HFFc6 (cell line): Measurements from ENCODE around the gene MAP2K6. TPM values are rescaled to one million over a fixed set of nuclear protein-coding genes. Genes with fewer than 3 reads are reported as not detected.

Source experiments
- DNase-seq: peaks from one replicate; pipeline ENCODE4 v3.0.0-alpha.2; 2018
- H3K27ac Mint-ChIP-seq: 2 replicates; pipeline ENCODE4 v1.8.0; 2020; ENCODE audit warnings: mild to moderate bottlenecking, mixed read lengths
- H3K27me3 Mint-ChIP-seq: 2 replicates; pipeline ENCODE4 v1.8.0; 2021; ENCODE audit warnings: mild to moderate bottlenecking, moderate library complexity, mixed read lengths; ENCODE audit not compliant: insufficient read depth
- H3K36me3 Mint-ChIP-seq: 2 replicates; pipeline ENCODE4 v1.8.0; 2021; ENCODE audit warnings: low read depth, mixed read lengths
- H3K4me1 Mint-ChIP-seq: 2 replicates; pipeline ENCODE4 v1.8.0; 2020; ENCODE audit warnings: low read depth, mixed read lengths
- H3K4me3 Mint-ChIP-seq: 2 replicates; pipeline ENCODE4 v1.8.0; 2020; ENCODE audit warnings: mild to moderate bottlenecking, moderate library complexity, mixed read lengths
- H3K9me3 Mint-ChIP-seq: 2 replicates; pipeline ENCODE4 v1.8.0; 2020; ENCODE audit warnings: mild to moderate bottlenecking, mixed read lengths
- total RNA-seq, 6 experiments: library from RNA; stranded (reverse); fragmentation: NEBNext Ultra II Directional; extraction: Animal tissue kit (Norgen Biotek cat#: 25700); gene quantifications; 2 replicates in 1 of 6; 3 replicates in 5 of 6; pipeline ENCODE4 v1.2.3, GENCODE V29; 2021
- TF ChIP-seq, protein P1 (sequence below): fragments of 200-600 bp; sonication (generic); IDR thresholded peaks from 2 replicates; pipeline ENCODE4 v1.5.0; 2021; ENCODE audit warnings: antibody characterized with exemption, mild to moderate bottlenecking

Gene MAP2K6
- total RNA-seq, 6 experiments from 2014 or later: 0.06 to 0.66 (median 0.09) TPM; not detected in 1

DNA sequence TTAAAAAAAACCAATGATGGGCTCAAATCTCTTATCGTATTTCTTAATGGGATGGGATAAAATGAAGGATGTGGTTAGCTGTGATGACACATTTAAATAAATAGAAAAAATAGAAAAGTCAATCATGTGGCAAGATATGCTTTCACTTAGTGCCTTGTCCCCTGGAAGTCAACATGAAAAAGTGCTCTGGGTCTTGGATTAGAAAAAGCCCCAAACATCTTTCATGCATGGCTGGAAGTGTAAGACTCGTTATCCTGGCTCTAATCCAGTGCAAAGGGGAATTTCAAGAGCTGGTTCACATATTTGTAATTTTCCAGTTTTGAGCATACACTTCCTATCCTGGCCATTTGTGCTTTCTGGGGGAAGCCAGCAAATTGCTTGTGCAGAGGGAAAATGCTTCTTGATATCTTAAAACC lies 160.9 kb downstream of the MAP2K6 start:
- H3K9me3 Mint-ChIP-seq: no peaks in the 10 kb centered on the region

DNA sequence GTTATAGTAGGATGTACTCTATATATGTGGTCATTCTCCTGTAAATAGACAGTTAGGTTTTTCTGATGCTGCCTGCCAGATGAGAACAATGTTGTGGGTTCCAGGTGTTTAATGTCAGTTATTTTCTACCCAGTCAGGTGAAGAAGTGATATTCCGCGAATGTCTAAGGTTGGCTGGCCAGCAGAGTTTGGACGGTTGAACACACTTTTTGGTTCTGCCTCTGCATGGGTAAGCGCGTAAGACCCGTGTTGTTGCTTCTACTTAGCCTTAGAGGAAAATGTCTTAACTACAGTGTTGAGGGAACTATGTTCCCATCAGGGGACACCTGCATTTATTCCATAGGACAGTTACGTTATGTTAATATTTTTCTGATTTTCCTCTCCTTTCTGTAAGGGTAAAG lies 162.6 kb downstream of the MAP2K6 start:
- no peaks in the 10 kb centered on the region for H3K36me3 Mint-ChIP-seq
- peaks cover 33% of the 10 kb centered on the region for H3K4me1 Mint-ChIP-seq
- no peaks in the 10 kb centered on the region for H3K9me3 Mint-ChIP-seq
- peaks cover 2% of the 10 kb centered on the region; the same call in 1 of the 2 replicates for H3K27me3 Mint-ChIP-seq
- TF ChIP-seq, protein P1, sequence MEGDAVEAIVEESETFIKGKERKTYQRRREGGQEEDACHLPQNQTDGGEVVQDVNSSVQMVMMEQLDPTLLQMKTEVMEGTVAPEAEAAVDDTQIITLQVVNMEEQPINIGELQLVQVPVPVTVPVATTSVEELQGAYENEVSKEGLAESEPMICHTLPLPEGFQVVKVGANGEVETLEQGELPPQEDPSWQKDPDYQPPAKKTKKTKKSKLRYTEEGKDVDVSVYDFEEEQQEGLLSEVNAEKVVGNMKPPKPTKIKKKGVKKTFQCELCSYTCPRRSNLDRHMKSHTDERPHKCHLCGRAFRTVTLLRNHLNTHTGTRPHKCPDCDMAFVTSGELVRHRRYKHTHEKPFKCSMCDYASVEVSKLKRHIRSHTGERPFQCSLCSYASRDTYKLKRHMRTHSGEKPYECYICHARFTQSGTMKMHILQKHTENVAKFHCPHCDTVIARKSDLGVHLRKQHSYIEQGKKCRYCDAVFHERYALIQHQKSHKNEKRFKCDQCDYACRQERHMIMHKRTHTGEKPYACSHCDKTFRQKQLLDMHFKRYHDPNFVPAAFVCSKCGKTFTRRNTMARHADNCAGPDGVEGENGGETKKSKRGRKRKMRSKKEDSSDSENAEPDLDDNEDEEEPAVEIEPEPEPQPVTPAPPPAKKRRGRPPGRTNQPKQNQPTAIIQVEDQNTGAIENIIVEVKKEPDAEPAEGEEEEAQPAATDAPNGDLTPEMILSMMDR: no peak
- H3K4me3 Mint-ChIP-seq: no peak overlapping the region
- no peak overlapping the region for H3K27ac Mint-ChIP-seq
- DNase-seq: no peak

More for the DNA sequence above, 160.9 kb downstream of the MAP2K6 start:
- no peaks in the 10 kb centered on the region for H3K36me3 Mint-ChIP-seq
- peaks cover 42% of the 10 kb centered on the region for H3K4me1 Mint-ChIP-seq
- no peaks in the 10 kb centered on the region for H3K27me3 Mint-ChIP-seq
- peak; percentile 55 for DNase-seq
- peak overlapping the region; percentile 33 for H3K4me3 Mint-ChIP-seq
- peak overlapping the region; percentile 39 for H3K27ac Mint-ChIP-seq
- TF ChIP-seq, protein P1: no peak

DNA sequence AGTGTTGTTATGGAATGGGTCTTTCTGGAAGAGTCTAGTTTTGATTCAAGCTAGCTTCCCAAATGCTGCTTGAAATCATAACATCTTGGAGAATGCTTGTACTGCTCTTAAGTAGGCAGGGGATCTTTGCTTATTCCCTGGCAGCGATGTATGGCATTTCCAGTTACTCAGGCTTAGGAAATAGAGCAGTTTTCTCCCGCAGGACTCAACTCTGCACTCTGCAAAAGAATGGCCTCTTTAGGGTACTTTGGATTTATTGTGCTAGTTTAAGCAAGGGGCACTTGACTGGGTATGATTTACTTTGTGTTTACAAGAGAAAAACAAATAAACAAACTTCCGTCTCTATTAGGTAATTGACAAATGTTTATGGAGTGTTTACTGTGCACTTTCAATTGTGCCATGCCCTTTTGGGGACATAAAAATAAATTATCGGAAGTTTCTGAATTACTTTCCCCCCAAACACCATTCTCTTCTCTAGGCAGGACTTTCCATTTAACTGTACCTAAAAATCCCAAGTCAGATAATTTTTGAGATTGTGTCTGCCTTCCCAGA lies 164.0 kb downstream of the MAP2K6 start:
- Mint-ChIP-seq H3K4me3 (no peak overlapping the region), H3K9me3 (no peaks in the 10 kb centered on the region), H3K4me1 (peaks cover 27% of the 10 kb centered on the region), H3K27me3 (peaks cover 3% of the 10 kb centered on the region; the same call in 1 of the 2 replicates), H3K36me3 (no peaks in the 10 kb centered on the region), H3K27ac (no peak overlapping the region)
- TF ChIP-seq, protein P1: no peak
- no peak for DNase-seq

DNA sequence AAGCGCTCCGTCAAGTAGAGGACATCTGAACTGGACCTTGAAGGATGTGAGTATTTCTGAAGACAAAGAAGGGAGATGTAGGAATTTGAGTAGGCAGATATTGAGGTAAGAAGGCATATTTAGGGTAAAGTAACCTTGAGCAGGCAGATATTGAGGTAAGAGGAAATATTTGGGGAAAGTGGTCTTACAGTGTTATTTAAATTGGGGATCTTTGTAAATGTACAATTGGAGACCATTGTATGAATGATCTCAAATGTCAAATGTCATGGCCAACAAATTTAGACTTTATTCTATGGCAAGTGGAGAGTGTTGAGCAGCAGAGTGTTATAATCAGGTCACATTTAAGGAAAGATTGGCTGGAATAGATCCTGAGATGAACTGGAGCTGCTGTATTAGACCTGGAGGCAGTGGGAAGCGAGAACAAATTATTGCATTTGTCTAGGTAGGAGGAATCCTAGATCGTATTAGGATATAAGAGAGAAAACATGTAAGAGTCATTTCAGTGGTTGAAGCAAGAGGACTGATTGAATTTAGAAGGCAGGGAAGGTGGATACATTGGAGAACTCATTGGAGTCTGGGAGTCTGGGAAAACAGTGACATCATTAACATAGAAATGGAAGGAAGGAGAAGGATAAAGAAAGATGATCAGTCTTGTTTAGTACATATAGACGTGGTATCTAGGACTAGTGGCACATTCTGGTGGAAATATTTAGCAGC lies 165.6 kb downstream of the MAP2K6 start:
- peaks cover 3% of the 10 kb centered on the region; the same call in 1 of the 2 replicates for H3K27me3 Mint-ChIP-seq
- peaks cover 10% of the 10 kb centered on the region for H3K4me1 Mint-ChIP-seq
- no peaks in the 10 kb centered on the region for H3K36me3 Mint-ChIP-seq
- no peak overlapping the region for H3K27ac Mint-ChIP-seq
- H3K9me3 Mint-ChIP-seq: no peaks in the 10 kb centered on the region
- H3K4me3 Mint-ChIP-seq: no peak overlapping the region
- TF ChIP-seq, protein P1: no peak
- no peak for DNase-seq

DNA sequence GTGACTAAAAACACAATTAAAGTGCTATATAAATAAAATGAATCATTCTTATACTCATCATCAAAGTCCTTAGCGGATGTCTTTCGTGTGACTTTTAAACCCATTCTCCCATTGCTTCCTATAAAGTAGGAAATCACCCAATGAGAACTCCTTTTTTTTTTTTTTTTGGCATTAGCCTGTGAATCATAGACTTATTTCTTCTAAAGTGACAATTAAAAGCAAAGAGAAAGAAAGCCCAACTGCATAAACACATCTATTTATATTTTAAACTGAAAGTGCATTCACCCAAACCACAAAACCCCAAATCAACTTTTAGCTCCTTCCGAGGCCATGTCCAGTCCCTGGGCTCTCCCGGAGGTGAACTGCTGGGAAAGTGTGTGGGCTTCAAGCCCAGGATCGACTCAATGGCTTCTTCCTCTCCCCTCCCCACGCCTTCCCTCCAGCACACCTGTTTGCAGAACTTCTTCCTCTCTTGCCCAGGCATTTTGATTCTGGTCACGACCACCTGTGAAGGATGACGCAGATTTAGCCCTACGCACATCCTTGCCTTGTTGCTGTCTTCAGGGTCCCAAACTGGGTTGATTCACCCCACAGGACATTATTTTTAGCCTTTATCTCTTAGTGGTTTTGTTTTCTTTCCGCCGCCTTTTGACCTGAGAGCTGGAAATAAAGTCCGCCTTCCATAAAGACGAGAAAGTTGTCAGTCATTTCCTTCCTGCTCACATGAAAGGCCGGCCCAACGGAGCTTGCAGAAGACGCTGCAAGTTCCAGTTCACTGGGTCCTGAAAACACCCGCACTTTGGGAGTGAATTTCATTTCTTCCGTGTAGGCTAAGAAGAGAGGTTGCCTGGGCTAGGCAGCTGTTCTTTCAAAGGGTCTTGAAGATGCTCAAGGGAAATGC lies 166.8 kb downstream of the MAP2K6 start:
- H3K4me3 Mint-ChIP-seq: no peak overlapping the region
- H3K36me3 Mint-ChIP-seq: no peaks in the 10 kb centered on the region
- no peaks in the 10 kb centered on the region for H3K9me3 Mint-ChIP-seq
- TF ChIP-seq, protein P1: no peak
- peaks cover 3% of the 10 kb centered on the region; the same call in 1 of the 2 replicates for H3K27me3 Mint-ChIP-seq
- DNase-seq: no peak
- no peak overlapping the region for H3K27ac Mint-ChIP-seq
- H3K4me1 Mint-ChIP-seq: no peaks in the 10 kb centered on the region
